T-helper 9 cell (primary cell): ENCODE data around the gene TAF8.
A peak's percentile ranks its signal among the peaks of the same experiment; 100 is the strongest.
"Not testable (repeated sequence)": the region's sequence is repeated elsewhere in the genome, so short reads cannot be mapped to it uniquely, and the experiment has no call there.

ENCODE experiments used
- DNase-seq: peaks from one replicate; pipeline ENCODE4 v3.0.0-alpha.2; 2020
- total RNA-seq, 2 donors: gene quantifications; one replicate each; lab custom pipeline; 2026; lab: John Stamatoyannopoulos, UW

Gene TAF8, protein sequence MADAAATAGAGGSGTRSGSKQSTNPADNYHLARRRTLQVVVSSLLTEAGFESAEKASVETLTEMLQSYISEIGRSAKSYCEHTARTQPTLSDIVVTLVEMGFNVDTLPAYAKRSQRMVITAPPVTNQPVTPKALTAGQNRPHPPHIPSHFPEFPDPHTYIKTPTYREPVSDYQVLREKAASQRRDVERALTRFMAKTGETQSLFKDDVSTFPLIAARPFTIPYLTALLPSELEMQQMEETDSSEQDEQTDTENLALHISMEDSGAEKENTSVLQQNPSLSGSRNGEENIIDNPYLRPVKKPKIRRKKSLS
- total RNA-seq = 46.6 to 78.2 reads per million in 2 donors

- DNase-seq = peak; percentile 78
Measured at GRCh38 chr6:42050297-42051267, at the start of gene TAF8. TSS of gene TAF8 (plus strand) at chr6:42050524. CDS start at chr6:42050542, 18 bp downstream.

GRCh38 chr6:42001506-42001905 lies 48.8 kb upstream of the TAF8 start:
- no peak for DNase-seq

DNA sequence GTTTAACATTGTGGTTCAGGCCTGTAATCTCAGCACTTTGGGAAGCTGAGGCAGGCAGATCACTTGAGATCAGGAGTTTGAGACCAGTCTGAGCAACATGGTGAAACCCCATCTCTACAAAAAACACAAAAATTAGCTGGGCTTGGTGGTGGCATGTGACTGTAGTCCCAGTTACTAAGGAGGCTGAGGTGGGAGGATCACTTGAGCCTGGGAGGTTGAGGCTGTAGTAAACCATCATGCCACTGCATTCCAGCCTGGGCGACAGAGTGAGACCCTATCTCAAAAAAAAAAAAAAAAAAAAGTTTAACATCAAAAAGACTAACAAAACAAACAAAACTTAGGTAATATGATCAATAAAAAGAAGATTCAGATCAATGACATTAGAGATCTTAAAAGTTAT lies 46.7 kb upstream of the TAF8 start:
- not testable (repeated sequence) for DNase-seq

GRCh38 chr6:42007286-42008137 lies 42.8 kb upstream of the TAF8 start:
- DNase-seq = peak; percentile 27

GRCh38 chr6:42008138-42008528 lies 42.2 kb upstream of the TAF8 start:
- DNase-seq = not testable (repeated sequence)

GRCh38 chr6:42009844-42010184 lies 40.5 kb upstream of the TAF8 start:
- no peak for DNase-seq

GRCh38 chr6:42010185-42010891 lies 40.0 kb upstream of the TAF8 start:
- no peak for DNase-seq

- no peak for DNase-seq
Measured at GRCh38 chr6:42010909-42011308, 39.4 kb upstream of the TAF8 start.

DNA sequence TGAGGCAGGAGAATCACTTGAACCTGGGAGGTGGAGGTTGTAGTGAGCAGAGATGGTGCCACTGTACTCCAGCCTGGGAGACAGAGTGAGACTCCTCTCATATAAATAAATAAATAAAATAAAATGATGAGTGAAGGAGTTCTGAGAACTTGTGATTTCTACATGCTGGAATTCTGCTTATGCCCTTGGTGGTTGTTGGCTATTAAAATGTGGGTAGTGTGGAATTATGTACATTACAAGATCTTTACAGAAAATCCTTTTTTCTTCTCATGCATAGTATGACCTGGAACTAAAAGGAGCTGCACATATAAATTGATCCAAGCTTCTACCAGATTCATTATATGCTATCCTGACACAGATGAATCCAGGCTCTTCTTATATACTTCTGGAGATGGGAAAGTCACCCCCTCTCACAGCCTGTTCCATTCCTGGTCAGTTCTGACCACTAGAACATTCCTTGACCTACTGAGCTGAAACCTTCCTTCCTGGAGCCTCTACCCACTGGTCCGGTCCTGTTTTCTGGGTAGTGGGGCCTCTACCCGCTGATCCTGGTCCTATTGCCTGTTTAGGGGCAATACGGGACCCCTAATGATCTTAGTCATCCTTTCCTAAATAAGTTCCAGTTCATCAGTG lies 37.7 kb upstream of the TAF8 start:
- no peak for DNase-seq

DNA sequence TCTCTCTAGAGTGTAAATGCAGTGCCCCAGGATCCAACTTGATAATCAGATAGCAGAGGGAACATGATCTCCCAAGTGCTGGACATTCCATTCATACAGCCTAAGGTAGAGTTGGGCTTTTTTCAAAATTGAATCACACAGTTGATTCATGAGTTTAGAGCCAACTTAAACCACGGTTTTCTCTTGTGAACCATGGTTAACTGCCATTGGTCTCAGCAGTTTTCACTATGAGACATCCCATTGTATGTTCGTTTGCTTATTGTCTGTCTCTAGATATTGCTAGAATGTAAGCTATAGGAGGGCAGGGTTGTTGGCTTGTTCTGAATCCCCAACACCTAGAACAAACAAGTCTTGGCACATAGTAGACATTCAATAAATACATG lies 37.2 kb upstream of the TAF8 start:
- DNase-seq = no peak

DNA sequence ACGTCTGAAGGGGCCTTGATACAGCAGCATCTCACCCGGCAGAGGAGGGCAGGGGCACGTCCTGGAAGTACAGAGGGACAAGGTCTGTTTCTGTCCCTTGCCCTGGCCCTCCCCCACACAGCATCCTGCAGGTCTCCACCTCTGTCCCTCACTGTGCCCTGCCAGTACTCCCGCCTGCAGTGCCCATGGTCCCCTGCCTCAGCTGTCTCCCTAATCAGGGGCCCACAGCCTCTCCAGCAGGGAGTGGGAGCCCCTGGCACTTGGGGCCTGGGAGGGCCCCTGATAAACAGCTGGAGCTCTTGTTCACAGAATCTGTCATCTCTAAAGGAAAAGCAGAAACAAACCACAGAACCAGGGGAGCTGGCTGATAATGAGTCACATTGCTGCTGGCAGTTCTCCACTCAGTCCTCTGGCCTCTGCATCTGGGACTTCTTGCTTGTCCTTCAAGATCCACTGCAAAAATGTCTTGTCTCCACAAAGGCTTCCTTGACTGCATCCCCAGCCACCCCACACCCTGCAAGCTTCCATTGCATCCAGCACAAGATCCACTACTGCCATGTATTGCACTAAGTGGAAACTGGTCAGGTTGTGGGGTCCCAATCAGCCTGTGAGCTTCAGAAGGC lies 33.2 kb upstream of the TAF8 start:
- DNase-seq = no peak

DNA sequence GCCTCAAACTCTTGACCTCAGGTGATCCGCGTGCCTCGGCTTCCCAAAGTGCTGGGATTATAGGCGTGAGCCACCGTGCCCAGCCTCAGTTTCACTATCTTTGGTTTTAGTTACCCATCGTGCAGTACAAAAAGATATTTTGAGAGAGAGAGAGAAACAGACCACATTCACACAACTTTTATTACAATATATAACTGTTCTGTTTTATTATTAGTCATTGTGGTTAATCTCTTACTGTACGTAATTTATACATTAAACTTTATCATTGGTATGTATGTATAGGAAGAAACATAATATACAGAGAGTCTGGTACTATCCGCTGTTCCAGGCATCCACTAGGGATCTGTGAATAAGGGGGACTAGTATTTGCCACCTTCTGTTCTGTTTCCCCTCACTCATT lies 29.4 kb upstream of the TAF8 start:
- no peak for DNase-seq

DNA sequence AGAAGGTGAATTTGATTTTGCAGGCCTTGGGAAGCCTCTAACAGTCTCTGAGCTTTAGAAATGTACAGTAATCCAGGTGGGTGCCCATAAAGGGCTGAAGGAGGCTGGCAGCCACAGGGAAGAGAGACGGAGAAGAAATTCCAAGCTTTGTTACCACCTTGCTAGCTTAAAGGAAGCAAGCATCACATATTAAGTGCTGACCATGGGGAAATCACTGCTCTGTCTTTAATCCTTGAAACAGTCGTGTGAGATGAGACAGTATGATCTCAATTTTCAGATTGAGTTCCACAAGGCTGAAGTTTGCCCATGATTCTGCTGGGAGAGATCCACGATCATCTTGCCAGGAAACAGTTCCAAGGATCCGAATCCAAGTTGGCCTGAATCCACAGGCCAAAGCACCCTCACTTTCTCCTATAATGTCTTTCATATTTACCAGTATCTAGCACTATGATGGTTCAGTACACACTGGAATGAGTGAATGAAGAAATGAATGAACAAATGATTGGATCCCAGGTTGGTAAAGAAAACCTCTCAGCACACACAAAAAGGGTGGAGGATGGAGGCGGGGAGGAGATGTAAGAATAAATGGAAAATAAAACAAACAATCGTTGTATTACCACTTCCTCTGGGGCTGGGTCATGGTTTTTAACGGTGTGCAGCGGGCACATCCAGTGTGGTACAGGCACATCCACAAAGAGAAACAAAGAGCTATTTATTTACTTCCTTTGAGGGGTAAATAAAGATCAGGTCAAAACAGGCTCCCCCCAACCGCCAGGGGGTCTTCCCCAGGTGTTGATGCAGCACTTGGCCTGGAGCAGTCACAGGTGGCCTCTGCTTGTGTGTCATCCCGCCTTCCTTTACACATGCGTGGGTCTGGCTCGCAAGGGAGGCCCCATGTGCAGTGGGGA lies 28.2 kb upstream of the TAF8 start:
- DNase-seq = peak; percentile 50

GRCh38 chr6:42022755-42023384 lies 27.5 kb upstream of the TAF8 start:
- no peak for DNase-seq

DNA sequence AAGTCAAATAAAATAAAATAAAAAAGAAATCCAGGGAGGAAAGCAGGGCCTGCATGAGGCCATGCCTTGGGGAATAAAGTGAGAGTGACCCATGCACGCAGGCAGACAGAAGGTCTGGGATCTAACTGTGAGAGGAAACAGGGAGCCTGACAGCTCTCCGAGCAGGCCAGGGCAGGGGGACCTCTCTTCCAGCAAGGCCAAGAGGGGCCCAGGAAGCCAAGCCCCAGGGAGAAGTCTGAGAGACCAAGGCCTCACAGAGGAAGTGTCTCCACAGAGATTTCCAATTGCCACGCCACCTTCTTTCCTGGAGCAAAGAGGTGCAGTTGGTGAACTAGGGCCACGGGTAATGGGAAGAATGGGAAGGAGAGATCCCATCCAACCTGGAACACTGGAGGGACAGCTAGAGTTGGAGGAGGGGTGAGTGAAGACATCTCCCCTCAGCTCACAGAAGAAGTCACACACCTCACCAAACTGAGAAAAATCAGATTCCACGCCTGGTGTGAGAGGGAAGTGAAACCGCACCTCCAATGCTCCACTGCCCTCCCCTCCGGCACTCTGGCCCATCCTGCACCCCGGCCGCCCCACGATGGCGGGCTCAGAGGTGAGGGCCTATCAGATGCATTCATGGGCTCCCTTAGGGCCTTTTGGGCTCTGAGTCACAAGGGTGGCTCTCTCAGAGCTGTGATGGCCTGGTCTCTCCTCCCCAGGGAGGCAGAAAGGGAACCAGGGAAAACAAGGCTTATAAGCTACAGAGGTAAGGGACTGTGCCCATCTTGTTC lies 25.1 kb upstream of the TAF8 start:
- no peak for DNase-seq

DNA sequence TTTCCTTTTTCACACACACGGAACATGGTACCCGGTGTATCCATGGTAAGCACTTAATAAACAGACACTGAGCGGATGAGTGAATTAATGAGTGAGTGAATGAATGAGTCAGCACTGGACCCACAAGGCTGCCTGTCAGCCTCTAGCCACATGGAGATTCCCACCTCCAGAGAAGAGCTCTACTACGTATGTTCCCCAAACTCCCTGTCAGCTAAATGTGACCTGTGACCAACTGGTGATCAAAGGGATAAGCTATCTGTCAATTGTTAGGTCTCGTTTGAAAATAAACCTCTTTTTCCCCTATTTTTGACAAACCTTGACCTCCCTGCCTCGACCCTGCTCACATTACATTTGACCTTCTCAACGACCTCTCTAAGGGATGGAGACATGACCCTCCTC lies 24.5 kb upstream of the TAF8 start:
- no peak for DNase-seq

DNA sequence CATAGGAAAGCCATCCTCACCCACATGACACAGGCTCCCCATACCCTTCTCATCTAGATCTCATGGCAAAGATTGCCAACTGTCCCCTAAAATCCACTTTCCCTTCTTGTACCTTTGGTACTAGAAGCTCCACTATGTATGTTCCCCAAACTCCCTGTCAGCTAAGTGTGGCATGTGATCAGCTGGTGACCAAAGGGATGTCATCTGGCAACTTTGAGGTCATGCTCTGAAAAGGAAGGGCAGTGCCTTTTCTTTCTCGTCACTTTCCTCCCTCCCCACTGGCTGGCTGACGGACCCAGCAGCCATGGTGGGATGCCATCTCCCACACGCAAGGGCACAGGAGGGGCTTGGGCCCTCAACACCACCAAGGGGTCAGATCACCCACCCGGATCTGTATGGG lies 23.8 kb upstream of the TAF8 start:
- no peak for DNase-seq

- DNase-seq = no peak
Measured at GRCh38 chr6:42028234-42029061, 21.9 kb upstream of the TAF8 start.
